HG03045 (cell line): ENCODE measurements around the gene UBN1.

Experiments
- ATAC-seq: cut with Tn5 transposase; IDR thresholded peaks from one replicate; pipeline ENCODE4 v1.9.1; 2021; ENCODE audit warnings: mild to moderate bottlenecking, moderate library complexity; ENCODE audit not compliant: unreplicated experiment

The UBN1 gene

DNA sequence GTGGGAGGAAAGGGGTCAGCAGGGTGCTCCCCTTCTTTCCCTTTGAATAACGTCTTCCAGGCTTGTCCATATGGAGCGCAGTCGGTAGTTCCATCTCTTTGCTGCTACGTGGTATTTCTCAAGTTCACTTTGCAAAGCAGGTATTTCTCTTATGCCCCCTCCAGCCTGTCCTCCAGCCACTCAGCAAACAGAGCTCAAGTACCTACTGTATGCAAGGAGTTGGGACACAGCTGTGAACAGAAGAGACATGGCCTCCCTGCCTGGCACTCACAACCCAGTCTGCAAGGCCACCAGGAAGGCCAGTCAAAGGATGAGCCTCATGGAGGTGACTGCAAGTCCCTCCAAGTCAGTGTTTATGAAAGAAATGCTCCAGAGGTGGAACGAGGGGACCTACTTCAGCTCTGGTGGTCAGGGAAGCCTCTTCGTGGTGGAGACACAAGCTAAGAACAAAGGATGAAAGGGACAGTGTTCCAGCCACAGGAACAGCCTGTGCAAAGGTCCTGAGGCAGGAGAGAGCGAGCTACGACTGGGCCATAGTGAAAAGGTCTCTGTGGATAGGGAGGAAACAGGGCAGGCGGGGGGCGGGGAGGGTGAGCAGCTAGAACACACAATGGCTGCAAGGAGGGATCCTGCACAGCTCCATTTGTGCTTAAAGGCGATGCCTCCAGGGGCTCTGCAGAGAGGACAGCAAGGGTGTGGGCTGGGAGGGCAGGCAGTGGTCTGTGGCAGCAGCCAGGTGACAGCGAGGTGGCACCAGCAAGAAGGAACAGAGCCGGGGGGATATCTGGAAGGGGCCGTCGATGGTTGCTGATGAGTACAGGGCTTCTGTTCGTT, 57.0 kb downstream of the UBN1 start:
- ATAC-seq, result no peak

GRCh38 chr16:4904942-4905615, 57.8 kb downstream of the UBN1 start:
- ATAC-seq, result no peak

DNA sequence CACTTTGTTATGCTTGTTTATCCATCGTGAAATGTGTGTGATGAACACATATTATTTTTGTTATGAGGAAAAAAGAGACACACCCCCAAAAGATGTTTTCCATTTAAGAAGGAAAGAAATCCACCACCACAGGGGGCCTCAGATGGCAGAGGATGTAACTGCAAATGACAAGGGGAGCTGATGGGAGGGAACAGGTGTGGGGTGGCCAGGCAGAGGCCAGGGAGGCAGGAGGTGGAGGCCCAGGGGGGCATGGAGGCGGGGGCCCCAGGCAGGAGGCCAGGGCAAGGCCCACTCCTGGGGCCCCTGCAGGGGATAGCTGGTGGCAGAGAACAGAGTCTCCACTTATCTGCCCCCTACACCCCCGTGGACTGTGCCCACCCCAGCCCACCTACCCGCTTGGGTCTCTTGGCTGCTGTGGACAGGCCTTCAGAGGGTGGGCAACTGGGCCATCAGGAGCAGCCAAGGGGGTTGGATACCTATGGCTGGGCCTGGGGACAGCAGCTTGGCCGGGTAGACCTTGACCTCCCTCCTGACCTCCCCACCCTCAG, 61.6 kb downstream of the UBN1 start:
- ATAC-seq, result no peak

GRCh38 chr16:4909825-4910224, 62.5 kb downstream of the UBN1 start:
- no peak for ATAC-seq

GRCh38 chr16:4910828-4911227, 63.5 kb downstream of the UBN1 start:
- no peak for ATAC-seq

DNA sequence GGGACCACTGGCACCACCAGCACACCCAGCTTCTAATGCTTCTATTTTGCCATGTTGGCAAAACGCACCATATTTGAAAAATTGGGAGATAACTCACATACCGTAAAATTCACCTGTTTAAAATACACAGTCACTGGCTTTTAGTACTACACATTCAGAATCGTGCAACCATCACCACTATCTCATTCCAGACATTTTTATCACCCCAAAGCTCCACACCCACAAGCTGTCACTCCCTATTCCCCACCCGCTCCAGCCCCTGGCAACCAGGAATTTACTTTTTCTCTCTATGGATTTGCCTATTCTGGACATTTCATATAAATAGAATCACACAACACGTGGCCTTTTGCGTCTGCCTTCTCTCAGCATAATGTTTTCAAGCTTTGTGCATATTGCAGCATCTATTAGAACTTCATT, 64.7 kb downstream of the UBN1 start:
- ATAC-seq, result no peak

DNA sequence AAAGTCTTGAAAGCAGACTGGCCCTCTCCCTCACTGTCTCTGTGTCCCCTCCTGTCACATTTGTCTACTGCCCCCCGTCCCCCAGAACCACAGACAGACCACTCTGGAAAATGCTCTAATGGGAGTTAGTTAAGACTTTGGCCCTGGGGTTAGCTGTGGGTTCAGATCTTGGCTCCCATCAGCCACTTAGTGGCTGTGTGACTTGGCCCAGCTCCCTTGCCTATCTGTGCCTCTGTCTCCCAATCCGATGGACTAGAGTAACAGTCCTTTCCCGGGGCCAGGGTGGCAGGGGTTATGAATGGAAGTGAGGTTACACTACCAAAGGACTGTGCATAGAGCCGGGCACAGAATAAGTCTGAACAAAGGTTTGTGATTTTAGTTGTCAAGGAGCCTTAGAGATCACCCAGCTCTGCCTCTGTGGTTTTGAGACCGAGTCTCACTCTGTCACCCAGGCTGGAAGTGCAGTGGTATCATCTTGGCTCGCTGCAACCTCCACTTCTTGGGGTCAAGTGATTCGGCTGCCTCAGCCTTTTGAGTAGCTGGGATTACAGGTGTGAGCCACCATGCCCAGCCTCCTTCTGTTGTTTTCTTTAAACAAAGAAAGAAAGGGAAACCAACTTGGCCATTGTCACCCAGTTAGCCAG, 66.0 kb downstream of the UBN1 start:
- no peak for ATAC-seq

- ATAC-seq, result no peak
Measured at GRCh38 chr16:4913774-4914525, 66.7 kb downstream of the UBN1 start.

DNA sequence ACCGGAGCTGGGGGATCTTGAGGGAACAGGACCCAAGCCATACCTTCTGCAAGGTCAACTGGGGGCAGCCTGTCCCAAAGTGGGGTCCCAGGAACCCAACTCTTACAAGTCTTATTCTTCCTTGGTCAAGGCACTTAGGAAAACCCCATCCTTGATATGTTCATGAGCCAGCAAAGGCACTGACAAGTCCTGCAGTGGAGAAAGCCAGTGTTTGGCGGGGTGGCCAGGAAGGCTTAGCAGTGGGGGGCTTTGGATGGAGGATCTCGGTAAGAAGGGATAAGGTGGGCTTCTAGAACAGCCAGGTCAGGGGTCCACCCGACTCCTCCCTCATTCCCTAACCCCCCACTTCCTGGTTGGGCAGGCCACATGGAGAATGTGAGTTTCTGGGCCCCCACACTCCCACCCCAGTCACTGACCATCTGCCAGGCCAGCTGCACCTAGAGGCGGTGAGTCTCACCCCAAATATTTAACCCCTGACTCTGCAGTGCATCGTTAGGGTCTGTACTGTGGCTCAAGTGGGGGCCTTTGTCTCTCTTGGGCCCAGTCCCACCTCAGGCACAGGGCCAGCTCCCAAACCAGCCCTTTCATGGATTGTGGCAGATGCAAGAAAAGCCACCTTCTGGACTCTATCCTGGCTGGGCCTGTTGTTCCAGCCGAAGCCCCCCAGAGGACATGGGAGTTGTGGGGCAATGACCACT, 67.4 kb downstream of the UBN1 start:
- ATAC-seq, result no peak

GRCh38 chr16:4915226-4915761, 68.0 kb downstream of the UBN1 start:
- ATAC-seq, result no peak

GRCh38 chr16:4917117-4917516, 69.8 kb downstream of the UBN1 start:
- ATAC-seq, result no peak

- no peak for ATAC-seq
Measured at GRCh38 chr16:4918781-4919251, 71.5 kb downstream of the UBN1 start.

DNA sequence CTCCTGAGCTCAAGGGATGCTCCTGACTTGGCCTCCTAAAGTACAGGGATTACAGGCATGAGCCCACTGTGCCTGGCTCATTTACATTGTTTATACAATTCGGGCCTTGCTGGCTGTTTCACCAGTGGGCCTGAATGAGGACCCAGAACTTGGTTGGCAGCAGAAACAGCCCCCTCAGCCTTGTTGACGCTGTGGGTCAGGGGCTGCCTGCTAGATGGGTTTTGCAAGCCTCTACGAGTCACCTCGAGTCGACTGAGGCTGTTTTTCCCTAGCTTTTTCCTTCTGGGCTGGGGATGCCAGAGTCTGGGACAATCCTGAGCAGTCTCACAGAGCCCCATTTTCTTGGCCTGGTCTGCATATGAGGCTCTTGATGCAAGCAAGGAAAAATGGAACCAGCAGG, 73.5 kb downstream of the UBN1 start:
- no peak for ATAC-seq

- ATAC-seq, result no peak
Measured at GRCh38 chr16:4922721-4923342, 75.6 kb downstream of the UBN1 start.

DNA sequence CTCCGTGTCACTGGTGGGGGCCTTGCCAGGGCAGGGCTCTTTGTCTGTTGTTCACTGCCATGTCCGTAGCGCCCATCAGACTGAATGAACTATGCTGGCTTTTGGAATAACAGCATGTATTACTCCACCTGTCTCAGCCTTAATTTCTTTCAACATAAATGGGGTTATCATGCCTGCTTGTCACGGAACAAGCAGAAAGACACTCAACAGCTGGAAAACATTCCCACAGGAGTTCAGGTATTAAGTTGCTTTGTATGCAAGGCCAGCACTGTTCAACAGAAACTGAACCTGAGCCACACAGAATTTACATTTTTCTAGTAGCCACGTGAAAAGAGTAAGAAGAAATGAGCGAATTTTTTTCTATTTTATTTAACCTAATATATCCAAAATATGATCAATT, 76.6 kb downstream of the UBN1 start:
- no peak for ATAC-seq

GRCh38 chr16:4924593-4925292, 77.5 kb downstream of the UBN1 start:
- ATAC-seq, result no peak

DNA sequence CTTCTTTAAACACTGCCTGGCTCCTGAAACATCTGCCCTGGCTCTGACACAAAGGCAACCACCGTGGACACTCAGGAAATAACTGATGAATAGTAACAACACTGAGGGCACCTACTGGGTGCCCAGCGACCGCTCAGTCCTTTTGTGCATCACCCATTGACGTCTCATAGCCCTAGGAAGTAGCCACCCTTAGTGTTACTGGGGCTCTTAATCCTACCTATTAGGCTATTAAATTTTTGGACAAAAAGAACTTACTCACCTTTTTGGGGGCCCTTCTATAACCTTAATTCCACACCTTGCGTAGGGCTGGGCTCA, 78.0 kb downstream of the UBN1 start:
- ATAC-seq, result no peak

DNA sequence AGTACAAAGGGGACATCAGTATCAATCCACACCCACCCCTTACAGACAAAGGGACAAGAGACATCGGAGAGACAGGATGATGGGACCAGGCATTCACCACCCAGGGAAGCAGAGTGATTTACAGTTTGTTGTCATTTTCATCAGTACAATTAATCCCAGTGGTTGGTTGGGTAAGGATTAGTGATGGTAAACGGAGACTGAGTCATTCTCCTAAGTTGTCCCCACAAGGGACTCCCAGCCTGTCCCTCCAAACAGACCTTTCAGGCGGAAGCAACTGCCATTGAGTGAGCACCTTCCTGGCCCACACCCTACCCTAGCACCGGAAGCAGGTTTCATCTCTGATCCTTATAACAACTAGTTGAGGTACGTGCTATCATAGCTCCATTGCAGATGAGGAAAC, 78.5 kb downstream of the UBN1 start:
- no peak for ATAC-seq

- ATAC-seq, result no peak
Measured at GRCh38 chr16:4926928-4927327, 79.6 kb downstream of the UBN1 start.
